ENCODE measurements around the gene SPEF2. TPM values are rescaled to one million over a fixed set of nuclear protein-coding genes. Genes with fewer than 3 reads are reported as not detected.
"Not testable (repeated sequence)": the region's sequence is repeated elsewhere in the genome, so short reads cannot be mapped to it uniquely, and the experiment has no call there.

SPEF2 gene
- total RNA-seq, 1 experiment from 2014 or later, result 4.2 TPM

- peaks cover 4% of the 10 kb centered on the region; the same call in 1 of the 2 replicates for H3K36me3 ChIP-seq
- no peak for DNase-seq
- H3K4me3 ChIP-seq, result no peak overlapping the region
- H3K27me3 ChIP-seq, result no peaks in the 10 kb centered on the region
- H3K9me3 ChIP-seq, result peaks cover 21% of the 10 kb centered on the region
These were observed 16.7 kb downstream of the SPEF2 start for GRCh38 chr5:35634326-35634725.

GRCh38 chr5:35640623-35641022 is 23.0 kb downstream of the SPEF2 start:
- Histone ChIP-seq H3K4me3 (no peak overlapping the region), H3K27me3 (no peaks in the 10 kb centered on the region), H3K36me3 (peaks cover 2% of the 10 kb centered on the region; the same call in 1 of the 2 replicates), H3K9me3 (peaks cover under 1% of the 10 kb centered on the region; the same call in 1 of the 2 replicates)
- DNase-seq, result no peak

GRCh38 chr5:35644543-35644942 is 26.9 kb downstream of the SPEF2 start:
- H3K9me3 ChIP-seq, result no peaks in the 10 kb centered on the region
- no peak for DNase-seq

GRCh38 chr5:35647128-35647527 is 29.5 kb downstream of the SPEF2 start:
- DNase-seq, result no peak
- Histone ChIP-seq H3K36me3 (no peaks in the 10 kb centered on the region), H3K4me3 (no peak overlapping the region), H3K27me3 (no peaks in the 10 kb centered on the region), H3K9me3 (no peaks in the 10 kb centered on the region)

More at GRCh38 chr5:35644543-35644942, 26.9 kb downstream of the SPEF2 start:
- H3K27me3 ChIP-seq, result no peaks in the 10 kb centered on the region
- H3K36me3 ChIP-seq, result no peaks in the 10 kb centered on the region
- no peak overlapping the region for H3K4me3 ChIP-seq

- DNase-seq, result no peak
- H3K27me3 ChIP-seq, result no peaks in the 10 kb centered on the region
- H3K4me3 ChIP-seq, result no peak overlapping the region
These were observed 30.0 kb downstream of the SPEF2 start for GRCh38 chr5:35647712-35648111.

GRCh38 chr5:35651002-35651756 is 33.5 kb downstream of the SPEF2 start:
- peak; percentile 33 for DNase-seq
- H3K36me3 ChIP-seq, result no peaks in the 10 kb centered on the region
- no peak overlapping the region for H3K4me3 ChIP-seq
- H3K27me3 ChIP-seq, result no peaks in the 10 kb centered on the region
- no peaks in the 10 kb centered on the region for H3K9me3 ChIP-seq

More at GRCh38 chr5:35647712-35648111, 30.0 kb downstream of the SPEF2 start:
- Histone ChIP-seq H3K9me3 (no peaks in the 10 kb centered on the region), H3K36me3 (no peaks in the 10 kb centered on the region)

GRCh38 chr5:35656721-35657120 is 39.1 kb downstream of the SPEF2 start:
- H3K9me3 ChIP-seq, result no peaks in the 10 kb centered on the region; the same call in 1 of the 2 replicates
- no peak for DNase-seq
- H3K27me3 ChIP-seq, result no peaks in the 10 kb centered on the region
- no peaks in the 10 kb centered on the region for H3K36me3 ChIP-seq
- no peak overlapping the region for H3K4me3 ChIP-seq

- Histone ChIP-seq H3K27me3 (no peaks in the 10 kb centered on the region), H3K9me3 (no peaks in the 10 kb centered on the region; the same call in 1 of the 2 replicates), H3K4me3 (no peak overlapping the region), H3K36me3 (no peaks in the 10 kb centered on the region)
- no peak for DNase-seq
These were observed 40.2 kb downstream of the SPEF2 start for GRCh38 chr5:35657877-35658276.

GRCh38 chr5:35659556-35659955 is 41.9 kb downstream of the SPEF2 start:
- Histone ChIP-seq H3K36me3 (no peaks in the 10 kb centered on the region), H3K9me3 (no peaks in the 10 kb centered on the region; the same call in 1 of the 2 replicates), H3K27me3 (no peaks in the 10 kb centered on the region), H3K4me3 (no peak overlapping the region)
- DNase-seq, result no peak

- Histone ChIP-seq H3K4me3 (no peak overlapping the region), H3K36me3 (no peaks in the 10 kb centered on the region), H3K27me3 (no peaks in the 10 kb centered on the region), H3K9me3 (no peaks in the 10 kb centered on the region; the same call in 1 of the 2 replicates)
- no peak for DNase-seq
These were observed 42.8 kb downstream of the SPEF2 start for GRCh38 chr5:35660451-35660850.

GRCh38 chr5:35664584-35664983 is 46.9 kb downstream of the SPEF2 start:
- no peaks in the 10 kb centered on the region; the same call in 1 of the 2 replicates for H3K9me3 ChIP-seq
- no peak for DNase-seq
- H3K36me3 ChIP-seq, result no peaks in the 10 kb centered on the region
- no peak overlapping the region for H3K4me3 ChIP-seq
- H3K27me3 ChIP-seq, result no peaks in the 10 kb centered on the region

GRCh38 chr5:35665096-35665495 is 47.4 kb downstream of the SPEF2 start:
- no peak overlapping the region for H3K4me3 ChIP-seq
- DNase-seq, result no peak
- no peaks in the 10 kb centered on the region for H3K36me3 ChIP-seq
- no peaks in the 10 kb centered on the region for H3K27me3 ChIP-seq
- no peaks in the 10 kb centered on the region; the same call in 1 of the 2 replicates for H3K9me3 ChIP-seq

GRCh38 chr5:35668319-35668718 is 50.7 kb downstream of the SPEF2 start:
- Histone ChIP-seq H3K36me3 (no peaks in the 10 kb centered on the region), H3K4me3 (no peak overlapping the region), H3K27me3 (no peaks in the 10 kb centered on the region), H3K9me3 (no peaks in the 10 kb centered on the region)
- no peak for DNase-seq

GRCh38 chr5:35668794-35669193 is 51.1 kb downstream of the SPEF2 start:
- no peak for DNase-seq
- H3K4me3 ChIP-seq, result no peak overlapping the region
- no peaks in the 10 kb centered on the region for H3K27me3 ChIP-seq
- no peaks in the 10 kb centered on the region for H3K36me3 ChIP-seq
- H3K9me3 ChIP-seq, result no peaks in the 10 kb centered on the region

- DNase-seq, result no peak
- no peaks in the 10 kb centered on the region for H3K27me3 ChIP-seq
These were observed 54.1 kb downstream of the SPEF2 start for GRCh38 chr5:35671541-35672295.

GRCh38 chr5:35672296-35672655 is 54.6 kb downstream of the SPEF2 start:
- not testable (repeated sequence) for DNase-seq, H3K9me3 ChIP-seq, H3K36me3 ChIP-seq, H3K27me3 ChIP-seq, H3K4me3 ChIP-seq

More at GRCh38 chr5:35671541-35672295, 54.1 kb downstream of the SPEF2 start:
- H3K4me3 ChIP-seq, result no peak overlapping the region
- no peaks in the 10 kb centered on the region for H3K36me3 ChIP-seq
- no peaks in the 10 kb centered on the region for H3K9me3 ChIP-seq

GRCh38 chr5:35672995-35673394 is 55.3 kb downstream of the SPEF2 start:
- Histone ChIP-seq H3K36me3 (no peaks in the 10 kb centered on the region), H3K4me3 (no peak overlapping the region), H3K9me3 (no peaks in the 10 kb centered on the region), H3K27me3 (no peaks in the 10 kb centered on the region)
- DNase-seq, result no peak

All from MG63 (cell line).